Tibial nerve (tissue), 3 donors: ENCODE data around the gene ZFYVE9.

Experiments
- CTCF ChIP-seq, 5 experiments: fragments of 200-600 bp in 3 of 5; fragments of 450-650 bp in 2 of 5; sonication (generic) in 3 of 5; IDR thresholded peaks; one replicate each; pipeline ENCODE4 v1.5.1; 2016 to 2019; ENCODE audit warnings: antibody characterized with exemption in 5 of 5, mild to moderate bottlenecking in 3 of 5, moderate library complexity in 2 of 5
- POLR2A ChIP-seq, 2 donors: fragments of 450-650 bp; IDR thresholded peaks; one replicate each; pipeline ENCODE4 v1.6.1; 2017; ENCODE audit warnings: antibody characterized with exemption in 2 of 2, mild to moderate bottlenecking in 2 of 2, moderate library complexity in 2 of 2

- no peak for TF ChIP-seq POLR2A (IDR thresholded peaks at IDR 0.05)
- no peak for TF ChIP-seq CTCF (IDR thresholded peaks at IDR 0.05)
These were observed 16.0 kb upstream of the ZFYVE9 start for GRCh38 chr1:52125736-52126359.
